SK-N-DZ (cell line): Measurements from ENCODE around the gene ACTN2. TPM values are rescaled to one million over a fixed set of nuclear protein-coding genes. Genes with fewer than 3 reads are reported as not detected.
A peak's percentile ranks its signal among the peaks of the same experiment; 100 is the strongest.
"Not testable (repeated sequence)": the region's sequence is repeated elsewhere in the genome, so short reads cannot be mapped to it uniquely, and the experiment has no call there.

Experiments
- DNase-seq: peaks from one replicate; pipeline ENCODE4 v3.0.0-alpha.2; 2015; ENCODE audit warnings: low spot score
- polyA plus RNA-seq, 2 experiments: library from polyadenylated mRNA; depleted of rRNA; stranded (reverse); fragments of >200 nt; gene quantifications; 2 replicates each; pipeline ENCODE4 v1.2.3, GENCODE V29; 2014

The ACTN2 gene
- 0.90 and 1.2 TPM in 2 replicates for polyA plus RNA-seq (2014; cell fraction: cytosol; rRNA removed)
- 8.6 and 15.5 TPM in 2 replicates for polyA plus RNA-seq (2014; cell fraction: nucleus; rRNA removed)

- DNase-seq: peak; percentile 65
These were observed at the start of gene ACTN2 for GRCh38 chr1:236685917-236686814. TSS of gene ACTN2 (plus strand) at chr1:236686499. CDS start at chr1:236686674, 175 bp downstream.

DNA sequence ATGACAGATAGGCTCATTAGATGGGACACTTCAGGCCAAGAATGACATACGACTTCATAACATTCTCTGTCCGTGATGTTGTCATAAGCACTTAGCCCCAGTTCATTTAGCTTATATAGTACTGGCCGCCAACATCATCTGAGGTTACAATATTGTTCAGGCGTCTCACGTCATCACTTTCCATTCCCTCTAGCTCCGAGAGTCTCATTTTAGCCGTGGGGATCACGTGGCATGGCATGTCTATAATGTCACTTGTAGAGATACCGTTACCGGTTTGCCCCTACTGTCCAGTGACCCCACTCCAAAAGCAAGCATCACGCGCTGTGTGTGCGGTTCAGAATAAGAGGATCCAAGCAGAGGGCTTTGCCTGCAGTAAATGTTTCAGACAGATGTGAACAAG, 47.4 kb upstream of the ACTN2 start:
- DNase-seq: no peak

- DNase-seq: no peak
These were observed 46.6 kb upstream of the ACTN2 start for GRCh38 chr1:236639686-236640085.

DNA sequence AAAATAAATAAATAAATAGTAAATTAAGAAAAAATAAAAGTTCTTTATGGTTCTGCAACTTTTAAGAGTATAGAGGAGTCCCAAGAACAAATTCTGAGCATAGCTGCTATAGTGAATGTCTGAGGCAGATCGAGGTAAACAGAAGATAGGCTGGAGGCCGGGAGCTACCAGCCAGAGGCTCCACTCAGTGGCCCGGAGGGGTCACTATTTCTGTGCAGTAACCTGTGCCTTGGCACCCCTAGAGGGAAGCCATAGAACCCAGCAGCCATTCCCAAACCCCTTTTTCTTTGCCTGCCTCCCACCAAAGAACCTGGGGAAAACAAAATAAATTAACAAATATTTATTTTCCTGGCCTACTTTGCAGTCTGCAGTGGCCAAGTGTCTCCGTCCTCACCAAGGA, 43.5 kb upstream of the ACTN2 start:
- DNase-seq: no peak

GRCh38 chr1:236645016-236645680, 41.2 kb upstream of the ACTN2 start:
- no peak for DNase-seq

DNA sequence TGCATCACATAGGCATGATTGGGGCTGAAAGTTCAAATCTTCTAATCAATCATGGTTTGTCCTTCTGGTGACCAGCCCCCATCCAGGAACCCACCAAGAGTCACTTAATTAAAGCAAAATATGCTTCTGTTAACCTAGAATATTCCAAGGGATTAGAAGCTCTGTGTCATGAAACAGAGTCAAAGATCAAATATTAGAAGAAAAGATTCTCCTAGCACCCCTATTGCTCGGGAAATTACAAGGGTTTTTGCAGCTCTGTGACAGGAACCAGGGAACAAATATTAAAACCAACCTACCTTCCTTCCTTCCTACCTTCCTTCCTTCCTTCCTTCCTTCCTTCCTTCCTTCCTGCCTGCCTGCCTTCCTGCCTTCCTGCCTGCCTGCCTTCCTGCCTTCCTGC, 31.8 kb upstream of the ACTN2 start:
- DNase-seq: no peak

GRCh38 chr1:236654957-236655356, 31.3 kb upstream of the ACTN2 start:
- DNase-seq: no peak

- no peak for DNase-seq
These were observed 28.9 kb upstream of the ACTN2 start for GRCh38 chr1:236657398-236657797.

- DNase-seq: no peak
These were observed 26.3 kb upstream of the ACTN2 start for GRCh38 chr1:236659792-236660587.

DNA sequence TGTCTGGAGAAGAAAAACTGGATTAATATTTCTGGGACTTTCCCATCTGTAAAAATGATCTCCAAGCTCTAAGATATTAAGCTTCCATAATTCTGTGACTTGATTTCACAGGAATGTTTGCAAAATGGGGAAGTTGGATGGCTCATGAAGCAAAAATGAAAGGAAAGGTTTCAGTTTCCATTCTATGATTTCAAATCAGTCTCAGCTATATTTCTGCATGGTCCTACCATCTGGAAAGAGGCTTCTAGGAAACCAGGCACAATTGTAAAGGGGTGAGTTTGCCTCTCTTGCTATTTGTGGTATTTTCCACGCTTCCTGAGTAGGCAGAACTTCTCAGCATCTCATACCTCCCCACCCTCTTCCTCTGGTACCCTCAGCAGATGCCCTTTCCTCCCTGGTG, 22.4 kb upstream of the ACTN2 start:
- no peak for DNase-seq

- not testable (repeated sequence) for DNase-seq
These were observed 17.4 kb upstream of the ACTN2 start for GRCh38 chr1:236668909-236669308.

DNA sequence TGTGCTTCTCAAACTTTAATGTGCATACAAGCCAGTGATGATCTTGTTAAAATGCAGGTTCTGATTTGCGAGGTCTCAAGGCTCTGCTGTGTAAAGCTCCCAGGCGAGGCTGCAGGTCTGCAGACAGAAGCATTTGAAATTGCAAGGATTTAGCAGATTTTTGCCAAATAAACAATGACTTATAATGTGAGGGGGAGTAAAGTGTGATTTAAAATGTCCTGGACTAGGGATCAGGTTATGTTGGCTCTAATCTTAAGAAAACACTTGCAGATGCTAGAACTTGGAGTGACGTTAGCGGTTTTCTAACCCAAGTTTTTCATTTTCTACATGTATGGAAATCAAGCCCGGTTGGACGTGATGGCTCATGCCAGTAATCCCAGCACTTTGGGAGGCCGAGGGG, 16.2 kb upstream of the ACTN2 start:
- no peak for DNase-seq

GRCh38 chr1:236673289-236673919, 12.9 kb upstream of the ACTN2 start:
- DNase-seq: no peak

- no peak for DNase-seq
These were observed 8.6 kb upstream of the ACTN2 start for GRCh38 chr1:236677641-236678235.

- DNase-seq: no peak
These were observed 5.1 kb upstream of the ACTN2 start for GRCh38 chr1:236681219-236681618.

- no peak for DNase-seq
These were observed 938 bp upstream of the ACTN2 start for GRCh38 chr1:236685205-236685916.

DNA sequence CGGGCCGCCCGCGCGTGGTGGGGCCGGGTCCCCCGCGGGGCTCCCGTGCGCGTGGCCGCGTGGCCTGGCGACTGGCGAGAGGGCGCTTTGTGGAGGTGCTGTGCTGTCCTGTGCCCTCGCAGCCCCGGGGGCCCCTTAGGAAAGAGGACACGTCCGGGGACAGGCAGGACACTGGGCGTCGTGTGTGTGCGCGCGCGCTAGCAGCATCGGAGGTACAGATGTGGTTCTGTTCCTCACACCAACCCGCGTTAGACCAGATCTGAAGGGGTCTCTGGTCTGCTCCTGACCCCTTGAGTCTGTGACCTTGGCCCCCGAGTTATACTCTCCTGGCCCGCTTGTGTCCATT, 489 bp downstream of the ACTN2 start:
- DNase-seq: peak; percentile 13

- DNase-seq: peak; percentile 22
These were observed 974 bp downstream of the ACTN2 start for GRCh38 chr1:236687273-236687672.

DNA sequence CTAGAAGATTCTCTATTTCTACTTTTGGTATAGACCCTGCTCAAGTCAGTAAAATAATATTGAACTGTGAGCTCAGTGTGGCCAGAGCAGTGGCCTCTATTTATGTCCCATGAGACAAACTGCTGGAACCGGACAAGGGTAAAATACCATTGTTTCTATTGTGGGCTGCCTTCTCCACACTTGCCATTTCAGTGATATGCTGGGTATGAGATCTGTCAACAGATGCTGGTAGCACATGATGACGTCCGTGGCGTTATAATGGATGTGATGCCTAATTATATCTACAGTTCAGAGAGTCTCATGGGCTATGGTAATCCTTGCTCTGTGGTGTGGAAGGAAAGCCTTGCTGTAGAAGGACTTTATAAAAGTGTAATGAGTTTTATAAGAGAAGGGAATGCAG, 2.4 kb downstream of the ACTN2 start:
- no peak for DNase-seq
